GM23338 (cell line): ENCODE data around the gene CHD1. TPM values are rescaled to one million over a fixed set of nuclear protein-coding genes. Genes with fewer than 3 reads are reported as not detected.

Experiments used
- ATAC-seq: fragments of 200-7000 bp; cut with Tn5 transposase; 3 replicates; pipeline ENCODE4 v1.9.1; 2020
- DNase-seq: peaks from one replicate; pipeline ENCODE4 v3.0.0-alpha.2; 2015; ENCODE audit warnings: low spot score
- H2AFZ ChIP-seq: fragments of 200-600 bp; sonication (generic); 2 replicates; pipeline ENCODE4 v1.8.0; 2016; ENCODE audit warnings: antibody characterized with exemption, mild to moderate bottlenecking, moderate library complexity
- H3F3A ChIP-seq: fragments of 200-600 bp; sonication (generic); replicated peaks from 2 replicates; pipeline ENCODE4 v1.8.0; 2017; ENCODE audit warnings: antibody characterized with exemption, mixed run types, low read depth
- H3K27ac ChIP-seq: fragments of 200-600 bp; sonication (generic); 2 replicates; pipeline ENCODE4 v1.6.1; 2016; ENCODE audit warnings: low read depth
- H3K27me3 ChIP-seq: fragments of 200-600 bp; sonication (generic); 2 replicates; pipeline ENCODE4 v1.8.0; 2016; ENCODE audit warnings: mild to moderate bottlenecking, mixed run types, moderate library complexity; ENCODE audit not compliant: insufficient read depth
- H3K36me3 ChIP-seq: fragments of 200-600 bp; sonication (generic); 2 replicates; pipeline ENCODE4 v1.8.0; 2016; ENCODE audit warnings: mild to moderate bottlenecking; ENCODE audit not compliant: insufficient read depth
- H3K4me1 ChIP-seq: fragments of 200-600 bp; sonication (generic); 2 replicates; pipeline ENCODE4 v1.8.0; 2016; ENCODE audit warnings: mild to moderate bottlenecking, moderate library complexity; ENCODE audit not compliant: insufficient read depth
- H3K4me2 ChIP-seq: fragments of 200-600 bp; sonication (generic); 2 replicates; pipeline ENCODE4 v1.7.1; 2017; ENCODE audit warnings: mixed run types
- H3K4me3 ChIP-seq: fragments of 200-600 bp; sonication (generic); 2 replicates; pipeline ENCODE4 v1.6.1; 2016; ENCODE audit warnings: mixed run types
- H3K79me2 ChIP-seq: fragments of 200-600 bp; sonication (generic); replicated peaks from 2 replicates; pipeline ENCODE4 v1.8.0; 2017; ENCODE audit warnings: mild to moderate bottlenecking; ENCODE audit not compliant: insufficient read depth
- H3K9me2 ChIP-seq: fragments of 200-600 bp; sonication (generic); 2 replicates; pipeline ENCODE4 v1.8.0; 2017; ENCODE audit not compliant: insufficient read depth
- H4K20me1 ChIP-seq: fragments of 200-600 bp; sonication (generic); replicated peaks from 2 replicates; pipeline ENCODE4 v1.8.0; 2017; ENCODE audit warnings: mild to moderate bottlenecking; ENCODE audit not compliant: insufficient read depth
- H3K27ac Mint-ChIP-seq: 2 replicates; pipeline ENCODE4 v1.8.0; 2020; ENCODE audit warnings: inconsistent platforms, mild to moderate bottlenecking, moderate library complexity, mixed read lengths
- H3K27me3 Mint-ChIP-seq: 3 replicates; pipeline ENCODE4 v1.8.0; 2022; ENCODE audit warnings: low read depth, mild to moderate bottlenecking, moderate library complexity, mixed read lengths, inconsistent platforms; ENCODE audit not compliant: insufficient read depth, poor library complexity
- H3K36me3 Mint-ChIP-seq: 3 replicates; pipeline ENCODE4 v1.8.0; 2021; ENCODE audit warnings: low read depth, mild to moderate bottlenecking, inconsistent platforms, moderate library complexity, mixed read lengths
- H3K4me1 Mint-ChIP-seq: 3 replicates; pipeline ENCODE4 v1.8.0; 2020; ENCODE audit warnings: mild to moderate bottlenecking, inconsistent platforms, mixed read lengths
- H3K4me3 Mint-ChIP-seq: 3 replicates; pipeline ENCODE4 v1.8.0; 2021; ENCODE audit warnings: moderate library complexity, mild to moderate bottlenecking, inconsistent platforms, mixed read lengths
- H3K9me3 Mint-ChIP-seq: 3 replicates; pipeline ENCODE4 v1.8.0; 2020; ENCODE audit warnings: moderate library complexity, mild to moderate bottlenecking, inconsistent platforms, mixed read lengths
- CREB1 ChIP-seq: fragments of 250-450 bp; sonication (Bioruptor Pico); IDR thresholded peaks from 2 replicates; pipeline ENCODE4 v1.5.0; 2020; ENCODE audit warnings: low read depth, mild to moderate bottlenecking, moderate library complexity
- EZH2 ChIP-seq: fragments of 200-600 bp; sonication (generic); IDR thresholded peaks from one replicate; pipeline ENCODE4 v1.8.0; 2017; ENCODE audit warnings: antibody characterized with exemption, mild to moderate bottlenecking, low read depth; ENCODE audit not compliant: unreplicated experiment
- EZH2phosphoT487 ChIP-seq: fragments of 200-600 bp; sonication (generic); IDR thresholded peaks from one replicate; pipeline ENCODE4 v1.8.1; 2018; ENCODE audit warnings: antibody characterized with exemption; ENCODE audit not compliant: unreplicated experiment
- JUNB ChIP-seq: IDR thresholded peaks from one replicate; pipeline ENCODE4 v1.6.1; 2016; ENCODE audit warnings: antibody characterized with exemption; ENCODE audit not compliant: unreplicated experiment
- NANOG ChIP-seq: IDR thresholded peaks from 2 replicates; pipeline ENCODE4 v1.6.1; 2016; ENCODE audit warnings: antibody characterized with exemption, borderline replicate concordance
- STAT1 ChIP-seq: IDR thresholded peaks from one replicate; pipeline ENCODE4 v1.6.1; 2016; ENCODE audit warnings: antibody characterized with exemption; ENCODE audit not compliant: unreplicated experiment
- ZNF114 ChIP-seq: fragments of 250-450 bp; sonication (Bioruptor Pico); IDR thresholded peaks from 2 replicates; pipeline ENCODE4 v1.5.0; 2020; ENCODE audit warnings: mild to moderate bottlenecking, moderate library complexity
- ZNF331 ChIP-seq: fragments of 250-450 bp; sonication (Bioruptor Pico); IDR thresholded peaks from 2 replicates; pipeline ENCODE4 v1.5.0; 2020; ENCODE audit warnings: low read depth, mild to moderate bottlenecking, moderate library complexity
- polyA plus RNA-seq: library from polyadenylated mRNA; unstranded; fragments of >200 nt; fragmentation: Nextera tagmentation; extraction: Ambion mirVana; gene quantifications from 2 replicates; pipeline ENCODE4 v1.2.1, GENCODE V29; 2016
- total RNA-seq: library from RNA; depleted of rRNA; stranded (reverse); fragments of >200 nt; shearing (Covaris generic); gene quantifications from 2 replicates; pipeline ENCODE4 v1.2.3, GENCODE V29; 2014
- TF ChIP-seq, protein P1 (sequence below), 2 experiments: fragments of 200-600 bp in 1 of 2; sonication (generic) in 1 of 2; conservative IDR thresholded peaks; 2 replicates each; pipeline versions ENCODE4 v1.5.1 to v1.6.1; 2016 to 2017; ENCODE audit warnings: antibody characterized with exemption in 2 of 2, low read depth in 2 of 2, mild to moderate bottlenecking in 2 of 2, moderate library complexity in 1 of 2
- TF ChIP-seq, protein P2 (sequence below): IDR thresholded peaks from 2 replicates; pipeline ENCODE4 v1.6.1; 2016; ENCODE audit warnings: antibody characterized with exemption
- TF ChIP-seq, protein P3 (sequence below): IDR thresholded peaks from one replicate; pipeline ENCODE4 v1.6.1; 2018; ENCODE audit warnings: antibody characterized with exemption; ENCODE audit not compliant: unreplicated experiment
- TF ChIP-seq, protein P4 (sequence below): fragments of 250-450 bp; sonication (Bioruptor Pico); IDR thresholded peaks from 2 replicates; pipeline ENCODE4 v1.5.0; 2020; ENCODE audit warnings: mild to moderate bottlenecking, moderate library complexity

CHD1 gene
- total and polyA plus RNA-seq, 2 experiments from 2014 or later, result 36.4 to 75.6 TPM

DNA sequence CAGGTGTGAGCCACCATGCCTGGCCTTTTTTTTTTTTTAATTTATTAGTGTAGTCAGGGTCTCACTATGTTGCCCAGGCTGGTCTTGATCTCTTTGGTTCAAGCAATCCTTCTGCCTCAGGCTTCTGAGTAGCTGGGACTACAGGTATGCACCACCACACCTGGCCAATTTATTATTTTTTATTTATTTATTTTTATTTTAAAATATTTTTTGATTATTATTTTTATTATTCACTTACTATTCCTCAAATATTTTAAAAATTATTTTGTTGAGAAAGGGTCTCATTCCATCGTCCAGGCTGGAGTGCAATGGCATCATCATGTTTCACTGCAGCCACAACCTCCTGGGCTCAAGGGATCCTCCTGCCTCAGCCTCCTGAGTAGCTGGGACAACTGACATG, 49.7 kb upstream of the CHD1 start:
- Mint-ChIP-seq H3K9me3 (no peaks in the 10 kb centered on the region), H3K27me3 (no peaks in the 10 kb centered on the region), H3K36me3 (no peaks in the 10 kb centered on the region), H3K4me3 (no peak overlapping the region), H3K27ac (no peak overlapping the region), H3K4me1 (no peaks in the 10 kb centered on the region)
- Histone ChIP-seq H3K4me1 (no peaks in the 10 kb centered on the region), H3K27ac (no peak overlapping the region), H4K20me1 (no peaks in the 10 kb centered on the region), H3F3A (no peaks in the 10 kb centered on the region), H3K4me3 (no peak overlapping the region), H3K79me2 (no peaks in the 10 kb centered on the region), H2AFZ (no peak overlapping the region), H3K27me3 (no peaks in the 10 kb centered on the region), H3K36me3 (no peaks in the 10 kb centered on the region), H3K9me2 (no peaks in the 10 kb centered on the region), H3K4me2 (no peak overlapping the region)
- TF ChIP-seq, protein P1, sequence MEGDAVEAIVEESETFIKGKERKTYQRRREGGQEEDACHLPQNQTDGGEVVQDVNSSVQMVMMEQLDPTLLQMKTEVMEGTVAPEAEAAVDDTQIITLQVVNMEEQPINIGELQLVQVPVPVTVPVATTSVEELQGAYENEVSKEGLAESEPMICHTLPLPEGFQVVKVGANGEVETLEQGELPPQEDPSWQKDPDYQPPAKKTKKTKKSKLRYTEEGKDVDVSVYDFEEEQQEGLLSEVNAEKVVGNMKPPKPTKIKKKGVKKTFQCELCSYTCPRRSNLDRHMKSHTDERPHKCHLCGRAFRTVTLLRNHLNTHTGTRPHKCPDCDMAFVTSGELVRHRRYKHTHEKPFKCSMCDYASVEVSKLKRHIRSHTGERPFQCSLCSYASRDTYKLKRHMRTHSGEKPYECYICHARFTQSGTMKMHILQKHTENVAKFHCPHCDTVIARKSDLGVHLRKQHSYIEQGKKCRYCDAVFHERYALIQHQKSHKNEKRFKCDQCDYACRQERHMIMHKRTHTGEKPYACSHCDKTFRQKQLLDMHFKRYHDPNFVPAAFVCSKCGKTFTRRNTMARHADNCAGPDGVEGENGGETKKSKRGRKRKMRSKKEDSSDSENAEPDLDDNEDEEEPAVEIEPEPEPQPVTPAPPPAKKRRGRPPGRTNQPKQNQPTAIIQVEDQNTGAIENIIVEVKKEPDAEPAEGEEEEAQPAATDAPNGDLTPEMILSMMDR (conservative IDR thresholded peaks at IDR 0.05; ENCODE audit: low read depth in 2 of 2), result no peak
- TF ChIP-seq, protein P2, sequence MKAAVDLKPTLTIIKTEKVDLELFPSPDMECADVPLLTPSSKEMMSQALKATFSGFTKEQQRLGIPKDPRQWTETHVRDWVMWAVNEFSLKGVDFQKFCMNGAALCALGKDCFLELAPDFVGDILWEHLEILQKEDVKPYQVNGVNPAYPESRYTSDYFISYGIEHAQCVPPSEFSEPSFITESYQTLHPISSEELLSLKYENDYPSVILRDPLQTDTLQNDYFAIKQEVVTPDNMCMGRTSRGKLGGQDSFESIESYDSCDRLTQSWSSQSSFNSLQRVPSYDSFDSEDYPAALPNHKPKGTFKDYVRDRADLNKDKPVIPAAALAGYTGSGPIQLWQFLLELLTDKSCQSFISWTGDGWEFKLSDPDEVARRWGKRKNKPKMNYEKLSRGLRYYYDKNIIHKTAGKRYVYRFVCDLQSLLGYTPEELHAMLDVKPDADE, result no peak
- no peak for TF ChIP-seq CREB1 (CRISPR knock-in tag)
- TF ChIP-seq ZNF114, result no peak
- TF ChIP-seq, protein P3, sequence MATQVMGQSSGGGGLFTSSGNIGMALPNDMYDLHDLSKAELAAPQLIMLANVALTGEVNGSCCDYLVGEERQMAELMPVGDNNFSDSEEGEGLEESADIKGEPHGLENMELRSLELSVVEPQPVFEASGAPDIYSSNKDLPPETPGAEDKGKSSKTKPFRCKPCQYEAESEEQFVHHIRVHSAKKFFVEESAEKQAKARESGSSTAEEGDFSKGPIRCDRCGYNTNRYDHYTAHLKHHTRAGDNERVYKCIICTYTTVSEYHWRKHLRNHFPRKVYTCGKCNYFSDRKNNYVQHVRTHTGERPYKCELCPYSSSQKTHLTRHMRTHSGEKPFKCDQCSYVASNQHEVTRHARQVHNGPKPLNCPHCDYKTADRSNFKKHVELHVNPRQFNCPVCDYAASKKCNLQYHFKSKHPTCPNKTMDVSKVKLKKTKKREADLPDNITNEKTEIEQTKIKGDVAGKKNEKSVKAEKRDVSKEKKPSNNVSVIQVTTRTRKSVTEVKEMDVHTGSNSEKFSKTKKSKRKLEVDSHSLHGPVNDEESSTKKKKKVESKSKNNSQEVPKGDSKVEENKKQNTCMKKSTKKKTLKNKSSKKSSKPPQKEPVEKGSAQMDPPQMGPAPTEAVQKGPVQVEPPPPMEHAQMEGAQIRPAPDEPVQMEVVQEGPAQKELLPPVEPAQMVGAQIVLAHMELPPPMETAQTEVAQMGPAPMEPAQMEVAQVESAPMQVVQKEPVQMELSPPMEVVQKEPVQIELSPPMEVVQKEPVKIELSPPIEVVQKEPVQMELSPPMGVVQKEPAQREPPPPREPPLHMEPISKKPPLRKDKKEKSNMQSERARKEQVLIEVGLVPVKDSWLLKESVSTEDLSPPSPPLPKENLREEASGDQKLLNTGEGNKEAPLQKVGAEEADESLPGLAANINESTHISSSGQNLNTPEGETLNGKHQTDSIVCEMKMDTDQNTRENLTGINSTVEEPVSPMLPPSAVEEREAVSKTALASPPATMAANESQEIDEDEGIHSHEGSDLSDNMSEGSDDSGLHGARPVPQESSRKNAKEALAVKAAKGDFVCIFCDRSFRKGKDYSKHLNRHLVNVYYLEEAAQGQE, result no peak
- TF ChIP-seq NANOG, result no peak
- TF ChIP-seq ZNF331, result no peak
- TF ChIP-seq STAT1, result no peak
- no peak for TF ChIP-seq EZH2
- TF ChIP-seq JUNB, result no peak
- TF ChIP-seq, protein P4, sequence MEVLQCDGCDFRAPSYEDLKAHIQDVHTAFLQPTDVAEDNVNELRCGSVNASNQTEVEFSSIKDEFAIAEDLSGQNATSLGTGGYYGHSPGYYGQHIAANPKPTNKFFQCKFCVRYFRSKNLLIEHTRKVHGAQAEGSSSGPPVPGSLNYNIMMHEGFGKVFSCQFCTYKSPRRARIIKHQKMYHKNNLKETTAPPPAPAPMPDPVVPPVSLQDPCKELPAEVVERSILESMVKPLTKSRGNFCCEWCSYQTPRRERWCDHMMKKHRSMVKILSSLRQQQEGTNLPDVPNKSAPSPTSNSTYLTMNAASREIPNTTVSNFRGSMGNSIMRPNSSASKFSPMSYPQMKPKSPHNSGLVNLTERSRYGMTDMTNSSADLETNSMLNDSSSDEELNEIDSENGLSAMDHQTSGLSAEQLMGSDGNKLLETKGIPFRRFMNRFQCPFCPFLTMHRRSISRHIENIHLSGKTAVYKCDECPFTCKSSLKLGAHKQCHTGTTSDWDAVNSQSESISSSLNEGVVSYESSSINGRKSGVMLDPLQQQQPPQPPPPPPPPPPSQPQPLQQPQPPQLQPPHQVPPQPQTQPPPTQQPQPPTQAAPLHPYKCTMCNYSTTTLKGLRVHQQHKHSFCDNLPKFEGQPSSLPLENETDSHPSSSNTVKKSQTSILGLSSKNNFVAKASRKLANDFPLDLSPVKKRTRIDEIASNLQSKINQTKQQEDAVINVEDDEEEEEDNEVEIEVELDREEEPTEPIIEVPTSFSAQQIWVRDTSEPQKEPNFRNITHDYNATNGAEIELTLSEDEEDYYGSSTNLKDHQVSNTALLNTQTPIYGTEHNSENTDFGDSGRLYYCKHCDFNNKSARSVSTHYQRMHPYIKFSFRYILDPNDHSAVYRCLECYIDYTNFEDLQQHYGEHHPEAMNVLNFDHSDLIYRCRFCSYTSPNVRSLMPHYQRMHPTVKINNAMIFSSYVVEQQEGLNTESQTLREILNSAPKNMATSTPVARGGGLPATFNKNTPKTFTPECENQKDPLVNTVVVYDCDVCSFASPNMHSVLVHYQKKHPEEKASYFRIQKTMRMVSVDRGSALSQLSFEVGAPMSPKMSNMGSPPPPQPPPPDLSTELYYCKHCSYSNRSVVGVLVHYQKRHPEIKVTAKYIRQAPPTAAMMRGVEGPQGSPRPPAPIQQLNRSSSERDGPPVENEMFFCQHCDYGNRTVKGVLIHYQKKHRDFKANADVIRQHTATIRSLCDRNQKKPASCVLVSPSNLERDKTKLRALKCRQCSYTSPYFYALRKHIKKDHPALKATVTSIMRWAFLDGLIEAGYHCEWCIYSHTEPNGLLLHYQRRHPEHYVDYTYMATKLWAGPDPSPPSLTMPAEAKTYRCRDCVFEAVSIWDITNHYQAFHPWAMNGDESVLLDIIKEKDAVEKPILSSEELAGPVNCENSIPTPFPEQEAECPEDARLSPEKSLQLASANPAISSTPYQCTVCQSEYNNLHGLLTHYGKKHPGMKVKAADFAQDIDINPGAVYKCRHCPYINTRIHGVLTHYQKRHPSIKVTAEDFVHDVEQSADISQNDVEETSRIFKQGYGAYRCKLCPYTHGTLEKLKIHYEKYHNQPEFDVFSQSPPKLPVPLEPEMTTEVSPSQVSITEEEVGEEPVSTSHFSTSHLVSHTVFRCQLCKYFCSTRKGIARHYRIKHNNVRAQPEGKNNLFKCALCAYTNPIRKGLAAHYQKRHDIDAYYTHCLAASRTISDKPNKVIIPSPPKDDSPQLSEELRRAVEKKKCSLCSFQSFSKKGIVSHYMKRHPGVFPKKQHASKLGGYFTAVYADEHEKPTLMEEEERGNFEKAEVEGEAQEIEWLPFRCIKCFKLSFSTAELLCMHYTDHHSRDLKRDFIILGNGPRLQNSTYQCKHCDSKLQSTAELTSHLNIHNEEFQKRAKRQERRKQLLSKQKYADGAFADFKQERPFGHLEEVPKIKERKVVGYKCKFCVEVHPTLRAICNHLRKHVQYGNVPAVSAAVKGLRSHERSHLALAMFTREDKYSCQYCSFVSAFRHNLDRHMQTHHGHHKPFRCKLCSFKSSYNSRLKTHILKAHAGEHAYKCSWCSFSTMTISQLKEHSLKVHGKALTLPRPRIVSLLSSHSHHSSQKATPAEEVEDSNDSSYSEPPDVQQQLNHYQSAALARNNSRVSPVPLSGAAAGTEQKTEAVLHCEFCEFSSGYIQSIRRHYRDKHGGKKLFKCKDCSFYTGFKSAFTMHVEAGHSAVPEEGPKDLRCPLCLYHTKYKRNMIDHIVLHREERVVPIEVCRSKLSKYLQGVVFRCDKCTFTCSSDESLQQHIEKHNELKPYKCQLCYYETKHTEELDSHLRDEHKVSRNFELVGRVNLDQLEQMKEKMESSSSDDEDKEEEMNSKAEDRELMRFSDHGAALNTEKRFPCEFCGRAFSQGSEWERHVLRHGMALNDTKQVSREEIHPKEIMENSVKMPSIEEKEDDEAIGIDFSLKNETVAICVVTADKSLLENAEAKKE, result no peak
- no peak for TF ChIP-seq EZH2phosphoT487
- no peak for ATAC-seq
- no peak for DNase-seq
